Transverse colon (tissue), 4 donors: ENCODE data around the gene PPP3CA. TPM values are rescaled to one million over a fixed set of nuclear protein-coding genes. Genes with fewer than 3 reads are reported as not detected.

Experiments used
- DNase-seq: peaks from one replicate; pipeline ENCODE4 v3.0.0-alpha.2; 2019
- H3K27ac ChIP-seq, 4 donors: fragments of 200-600 bp; sonication (generic); 2 replicates each; pipeline ENCODE4 v1.5.1; 2016 to 2018; ENCODE audit warnings: inconsistent platforms in 4 of 4
- H3K27me3 ChIP-seq: fragments of 200-600 bp; sonication (generic); 2 replicates; pipeline ENCODE4 v1.5.1; 2017; ENCODE audit warnings: inconsistent platforms
- H3K36me3 ChIP-seq, 4 donors: fragments of 200-600 bp; sonication (generic); 2 replicates each; pipeline ENCODE4 v1.5.1; 2017 to 2019; ENCODE audit warnings: inconsistent platforms in 4 of 4
- H3K4me1 ChIP-seq, 4 donors: fragments of 200-600 bp; sonication (generic); 2 replicates each; pipeline ENCODE4 v1.5.1; 2017 to 2020; ENCODE audit warnings: inconsistent platforms in 4 of 4
- H3K4me3 ChIP-seq, 4 donors: fragments of 200-600 bp; sonication (generic); 1 replicate in 1 of 4; 2 replicates in 3 of 4; pipeline versions ENCODE4 v1.5.1 to v1.6.1; 2017 to 2019; ENCODE audit warnings: inconsistent platforms in 4 of 4
- H3K9me3 ChIP-seq, 2 donors: fragments of 200-600 bp; sonication (generic); 2 replicates each; pipeline ENCODE4 v1.5.1; 2017 to 2019; ENCODE audit warnings: inconsistent platforms in 2 of 2
- CTCF ChIP-seq, 5 experiments: fragments of 200-600 bp in 3 of 5; fragments of 450-650 bp in 2 of 5; sonication (generic) in 3 of 5; IDR thresholded peaks; 1 replicate in 2 of 5; 2 replicates in 3 of 5; pipeline ENCODE4 v1.5.1; 2016 to 2017; ENCODE audit warnings: antibody characterized with exemption in 5 of 5, inconsistent platforms in 3 of 5, mild to moderate bottlenecking in 2 of 5, moderate library complexity in 1 of 5
- EP300 ChIP-seq: sonication (generic); formaldehyde crosslinking; IDR thresholded peaks from one replicate; pipeline ENCODE4 v1.6.1; 2017; ENCODE audit warnings: antibody characterized with exemption, low read depth
- POLR2A ChIP-seq: fragments of 450-650 bp; IDR thresholded peaks from one replicate; pipeline ENCODE4 v1.6.1; 2016; ENCODE audit warnings: antibody characterized with exemption, mild to moderate bottlenecking, moderate library complexity
- POLR2AphosphoS5 ChIP-seq, 3 donors: sonication (generic); formaldehyde crosslinking; IDR thresholded peaks; one replicate each; pipeline ENCODE4 v1.6.1; 2016; ENCODE audit warnings: antibody characterized with exemption in 3 of 3
- WGBS, 2 donors: methylation state at CpG; one replicate each; pipeline ENCODE4 v1.1.5; 2018; ENCODE audit warnings: low coverage in 1 of 2; 5-methylcytosine and 5-hydroxymethylcytosine counted together
- in situ Hi-C, 4 donors: fragments of 200-750 bp; cut with MboI; loops; one replicate each; pipeline versions ENCODE4 v1.15.0 to v1.15.1; 2017; ENCODE audit warnings: low sequenced_read_pairs in 3 of 4, low pct_ligation_motif_present in 1 of 4, low pct_unique_long_range_greater_than_20kb in 1 of 4
- intact Hi-C: fragments of 100-400 bp; cut with DNase I; formaldehyde crosslinking; loops from one replicate; pipeline ENCODE4 v1.15.1; 2023; ENCODE audit warnings: low total_unique reads
- total RNA-seq, 4 donors: library from RNA; depleted of rRNA; stranded (reverse); fragments of >200 nt; gene quantifications; one replicate each; pipeline ENCODE4 v1.1.0, GENCODE V29; 2016

The PPP3CA gene
- total RNA-seq, 4 donors from 2014 or later, result 29.2 to 50.7 (median 37.7) TPM

- Histone ChIP-seq H3K27ac (peak overlapping the region in 2 of 4 donors; percentile 8 to 53), H3K4me3 (no peak overlapping the region), H3K36me3 (no peaks in the 10 kb centered on the region), H3K4me1 (peaks cover 0 to 24% (median 0%) of the 10 kb centered on the region in 4 donors), H3K27me3 (no peaks in the 10 kb centered on the region), H3K9me3 (no peaks in the 10 kb centered on the region)
- WGBS, 2 donors, result 49 to 69% methylated on average over 5 of the region's 5 CpGs
- in situ Hi-C loops, result loop anchor here in 2 of 4 donors (10.0 to 25.0 kb wide), 2 partner anchors 551 to 564 kb away; no protein-coding TSS in a partner anchor
- TF ChIP-seq POLR2AphosphoS5 (IDR thresholded peaks at IDR 0.05) (peak in 1 of 3 donors; percentile 21), EP300 (no peak)
- no peak for DNase-seq
- intact Hi-C loops, result no loop called here
These were observed 186.3 kb downstream of the PPP3CA start for GRCh38 chr4:101160792-101161592.

GRCh38 chr4:101158507-101158906 lies 188.8 kb downstream of the PPP3CA start:
- Histone ChIP-seq H3K4me1 (peaks cover 0 to 22% (median 0%) of the 10 kb centered on the region in 4 donors), H3K9me3 (no peaks in the 10 kb centered on the region), H3K27me3 (no peaks in the 10 kb centered on the region), H3K27ac (no peak overlapping the region), H3K4me3 (no peak overlapping the region), H3K36me3 (no peaks in the 10 kb centered on the region)
- DNase-seq, result no peak
- WGBS, 2 donors, result 73 to 85% methylated on average over 3 of the region's 3 CpGs
- intact Hi-C loops (no loop called here), in situ Hi-C loops (loop anchor here in 1 of 4 donors (25.0 kb wide), 1 partner anchor 554 kb away; no protein-coding TSS in a partner anchor)
- TF ChIP-seq POLR2AphosphoS5 (IDR thresholded peaks at IDR 0.05), result no peak
- TF ChIP-seq EP300, result no peak
- no peak for TF ChIP-seq CTCF (IDR thresholded peaks at IDR 0.05)
- TF ChIP-seq POLR2A, result no peak

GRCh38 chr4:101158134-101158482 lies 189.2 kb downstream of the PPP3CA start:
- H3K4me1 ChIP-seq, result peaks cover 0 to 21% (median 0%) of the 10 kb centered on the region in 4 donors
- no peak overlapping the region for H3K27ac ChIP-seq
- in situ Hi-C loops, result loop anchor here in 1 of 4 donors (25.0 kb wide), 1 partner anchor 554 kb away; no protein-coding TSS in a partner anchor
- no peaks in the 10 kb centered on the region for H3K27me3 ChIP-seq
- intact Hi-C loops, result no loop called here
- TF ChIP-seq POLR2AphosphoS5 (IDR thresholded peaks at IDR 0.05) (no peak), POLR2A (no peak), CTCF (IDR thresholded peaks at IDR 0.05) (no peak), EP300 (no peak)
- no peaks in the 10 kb centered on the region for H3K9me3 ChIP-seq
- DNase-seq, result no peak
- 60 to 87% methylated on average over 3 of the region's 3 CpGs for WGBS, 2 donors
- H3K36me3 ChIP-seq, result no peaks in the 10 kb centered on the region
- H3K4me3 ChIP-seq, result no peak overlapping the region

GRCh38 chr4:101157415-101158133 lies 189.8 kb downstream of the PPP3CA start:
- in situ Hi-C loops, result loop anchor here in 1 of 4 donors (25.0 kb wide), 1 partner anchor 555 kb away; no protein-coding TSS in a partner anchor
- Histone ChIP-seq H3K27ac (no peak overlapping the region), H3K36me3 (no peaks in the 10 kb centered on the region), H3K9me3 (no peaks in the 10 kb centered on the region), H3K4me1 (peaks cover 0 to 21% (median 0%) of the 10 kb centered on the region in 4 donors), H3K27me3 (no peaks in the 10 kb centered on the region), H3K4me3 (no peak overlapping the region)
- intact Hi-C loops, result no loop called here
- WGBS, 2 donors, result 77 to 83% methylated on average over 4 to 5 of the region's 5 CpGs
- no peak for DNase-seq
- TF ChIP-seq CTCF (IDR thresholded peaks at IDR 0.05) (no peak), POLR2AphosphoS5 (IDR thresholded peaks at IDR 0.05) (no peak), EP300 (no peak), POLR2A (no peak)
